ENCODE results near the gene C8G. TPM values are rescaled to one million over a fixed set of nuclear protein-coding genes. Genes with fewer than 3 reads are reported as not detected.

Gene C8G
- total RNA-seq, 1 donor from 2014 or later, result 2.2 TPM

DNA sequence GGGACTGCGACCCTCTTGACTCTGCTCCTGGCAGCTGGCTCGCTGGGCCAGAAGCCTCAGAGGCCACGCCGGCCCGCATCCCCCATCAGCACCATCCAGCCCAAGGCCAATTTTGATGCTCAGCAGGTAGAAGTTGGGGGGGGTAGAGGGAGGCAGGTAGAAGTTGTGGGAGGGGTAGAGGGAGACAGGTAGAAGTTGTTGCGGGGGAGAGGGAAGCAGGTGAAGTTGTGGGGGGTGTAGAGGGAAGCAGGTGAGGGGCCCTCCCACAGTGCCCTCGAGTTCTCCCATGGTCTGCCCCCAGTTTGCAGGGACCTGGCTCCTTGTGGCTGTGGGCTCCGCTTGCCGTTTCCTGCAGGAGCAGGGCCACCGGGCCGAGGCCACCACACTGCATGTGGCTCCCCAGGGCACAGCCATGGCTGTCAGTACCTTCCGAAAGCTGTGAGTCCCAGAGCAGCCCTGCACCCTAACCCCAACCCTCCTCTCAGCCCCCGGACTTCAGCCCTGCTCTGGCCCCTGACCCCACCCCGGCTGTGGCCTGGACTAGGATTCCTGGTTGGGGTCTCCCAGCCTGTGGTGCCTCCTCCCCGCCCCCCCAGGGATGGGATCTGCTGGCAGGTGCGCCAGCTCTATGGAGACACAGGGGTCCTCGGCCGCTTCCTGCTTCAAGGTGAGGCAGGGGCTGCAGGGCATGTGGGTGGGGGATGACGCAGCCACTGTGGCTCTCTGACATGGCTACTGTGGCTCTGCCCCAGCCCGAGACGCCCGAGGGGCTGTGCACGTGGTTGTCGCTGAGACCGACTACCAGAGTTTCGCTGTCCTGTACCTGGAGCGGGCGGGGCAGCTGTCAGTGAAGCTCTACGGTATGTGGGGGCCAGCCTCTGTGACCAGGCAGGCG is 537 bp downstream of the C8G start:
- TF ChIP-seq, protein P1, sequence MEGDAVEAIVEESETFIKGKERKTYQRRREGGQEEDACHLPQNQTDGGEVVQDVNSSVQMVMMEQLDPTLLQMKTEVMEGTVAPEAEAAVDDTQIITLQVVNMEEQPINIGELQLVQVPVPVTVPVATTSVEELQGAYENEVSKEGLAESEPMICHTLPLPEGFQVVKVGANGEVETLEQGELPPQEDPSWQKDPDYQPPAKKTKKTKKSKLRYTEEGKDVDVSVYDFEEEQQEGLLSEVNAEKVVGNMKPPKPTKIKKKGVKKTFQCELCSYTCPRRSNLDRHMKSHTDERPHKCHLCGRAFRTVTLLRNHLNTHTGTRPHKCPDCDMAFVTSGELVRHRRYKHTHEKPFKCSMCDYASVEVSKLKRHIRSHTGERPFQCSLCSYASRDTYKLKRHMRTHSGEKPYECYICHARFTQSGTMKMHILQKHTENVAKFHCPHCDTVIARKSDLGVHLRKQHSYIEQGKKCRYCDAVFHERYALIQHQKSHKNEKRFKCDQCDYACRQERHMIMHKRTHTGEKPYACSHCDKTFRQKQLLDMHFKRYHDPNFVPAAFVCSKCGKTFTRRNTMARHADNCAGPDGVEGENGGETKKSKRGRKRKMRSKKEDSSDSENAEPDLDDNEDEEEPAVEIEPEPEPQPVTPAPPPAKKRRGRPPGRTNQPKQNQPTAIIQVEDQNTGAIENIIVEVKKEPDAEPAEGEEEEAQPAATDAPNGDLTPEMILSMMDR (IDR thresholded peaks at IDR 0.05), result no peak
- Mint-ChIP-seq H3K4me3 (ENCODE audit: unreplicated experiment) (no peak overlapping the region), H3K27me3 (ENCODE audit: low read depth) (no peaks in the 10 kb centered on the region), H3K36me3 (ENCODE audit: low read depth) (peaks cover 5% of the 10 kb centered on the region), H3K4me1 (ENCODE audit: low read depth) (peaks cover 12% of the 10 kb centered on the region), H3K9me3 (ENCODE audit: low read depth) (no peaks in the 10 kb centered on the region), H3K27ac (ENCODE audit: unreplicated experiment) (no peak overlapping the region)
- peak; percentile 86 for DNase-seq (ENCODE audit: low spot score)

DNA sequence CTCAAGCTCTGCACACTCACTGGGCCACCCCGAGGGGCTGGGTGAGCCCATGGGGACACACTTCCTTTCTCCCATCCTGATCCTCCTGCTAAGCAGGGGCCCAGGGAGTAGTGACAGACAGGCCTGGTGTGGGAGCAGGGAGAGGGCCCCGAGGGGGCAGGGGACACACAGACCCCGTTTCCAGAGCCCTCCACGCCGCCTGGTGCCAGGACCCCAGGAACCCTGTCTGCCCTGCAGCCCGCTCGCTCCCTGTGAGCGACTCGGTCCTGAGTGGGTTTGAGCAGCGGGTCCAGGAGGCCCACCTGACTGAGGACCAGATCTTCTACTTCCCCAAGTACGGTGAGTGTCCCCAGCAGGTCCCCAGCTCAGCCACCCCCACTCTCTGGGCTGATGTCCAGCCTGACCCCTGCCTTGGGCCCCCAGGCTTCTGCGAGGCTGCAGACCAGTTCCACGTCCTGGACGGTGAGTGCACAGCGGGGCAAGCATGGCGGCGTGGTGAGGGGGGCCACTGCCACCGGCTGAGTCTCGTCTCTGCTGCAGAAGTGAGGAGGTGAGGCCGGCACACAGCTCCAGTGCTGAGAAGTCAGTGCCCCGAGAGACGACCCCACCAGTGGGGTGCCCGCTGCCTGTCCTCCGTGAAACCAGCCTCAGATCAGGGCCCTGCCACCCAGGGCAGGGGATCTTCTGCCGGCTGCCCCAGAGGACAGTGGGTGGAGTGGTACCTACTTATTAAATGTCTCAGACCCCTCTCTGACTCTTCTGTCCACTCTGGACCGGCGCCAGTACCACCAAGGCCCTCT is 1.4 kb downstream of the C8G start:
- H3K27ac Mint-ChIP-seq (ENCODE audit: unreplicated experiment), result no peak overlapping the region
- H3K27me3 Mint-ChIP-seq (ENCODE audit: low read depth), result no peaks in the 10 kb centered on the region
- H3K36me3 Mint-ChIP-seq (ENCODE audit: low read depth), result peaks cover 2% of the 10 kb centered on the region
- DNase-seq (ENCODE audit: low spot score), result no peak
- TF ChIP-seq, protein P1 (IDR thresholded peaks at IDR 0.05), result no peak
- no peak overlapping the region for H3K4me3 Mint-ChIP-seq (ENCODE audit: unreplicated experiment)
- H3K4me1 Mint-ChIP-seq (ENCODE audit: low read depth), result peaks cover 12% of the 10 kb centered on the region
- H3K9me3 Mint-ChIP-seq (ENCODE audit: low read depth), result no peaks in the 10 kb centered on the region

DNA sequence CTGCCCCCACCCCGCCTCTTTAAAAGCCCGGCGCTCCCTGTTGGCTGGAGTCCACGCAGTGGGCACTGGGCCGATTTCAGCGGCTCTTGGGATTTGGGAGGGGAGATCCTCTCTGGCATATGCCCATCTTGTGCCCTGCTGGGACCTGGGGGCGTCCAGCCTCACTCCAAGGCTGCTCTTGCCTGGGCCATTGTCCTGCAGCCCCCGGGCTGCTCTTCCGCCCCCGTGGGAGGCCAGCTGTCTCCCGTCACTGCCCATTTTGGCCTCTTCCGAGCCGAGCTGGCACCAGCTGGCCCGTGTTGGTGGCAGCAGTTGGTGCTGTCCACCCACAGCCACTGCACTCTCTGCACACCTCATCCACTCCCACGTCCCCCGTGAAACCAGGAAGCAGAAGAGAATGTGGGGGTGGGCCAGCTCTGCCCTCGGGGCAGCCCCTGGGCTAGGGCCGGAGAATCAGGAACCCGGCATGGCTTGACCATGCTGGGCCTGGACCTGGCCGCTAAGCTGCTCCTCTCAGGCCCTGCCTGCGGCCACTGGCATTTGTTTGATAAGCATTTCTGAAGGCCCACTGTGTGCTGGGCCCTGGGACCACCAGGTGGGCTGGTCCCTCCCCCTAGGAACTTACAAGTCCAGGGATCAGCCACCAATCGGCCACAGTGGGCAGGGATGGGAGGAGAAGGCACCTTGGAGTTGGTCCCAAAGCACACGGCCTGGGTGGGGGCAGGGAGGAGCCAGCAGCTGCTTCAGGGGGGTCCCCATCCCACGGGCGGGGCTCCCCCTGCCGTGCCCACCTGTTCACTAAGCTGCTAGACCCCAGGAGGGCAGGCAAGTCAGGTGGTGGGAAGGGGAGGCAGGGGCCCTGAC is 2.2 kb downstream of the C8G start:
- Mint-ChIP-seq H3K4me1 (ENCODE audit: low read depth) (peaks cover 12% of the 10 kb centered on the region), H3K36me3 (ENCODE audit: low read depth) (no peaks in the 10 kb centered on the region), H3K4me3 (ENCODE audit: unreplicated experiment) (no peak overlapping the region), H3K9me3 (ENCODE audit: low read depth) (no peaks in the 10 kb centered on the region), H3K27me3 (ENCODE audit: low read depth) (no peaks in the 10 kb centered on the region), H3K27ac (ENCODE audit: unreplicated experiment) (no peak overlapping the region)
- DNase-seq (ENCODE audit: low spot score), result no peak
- TF ChIP-seq, protein P1 (IDR thresholded peaks at IDR 0.05), result no peak

DNA sequence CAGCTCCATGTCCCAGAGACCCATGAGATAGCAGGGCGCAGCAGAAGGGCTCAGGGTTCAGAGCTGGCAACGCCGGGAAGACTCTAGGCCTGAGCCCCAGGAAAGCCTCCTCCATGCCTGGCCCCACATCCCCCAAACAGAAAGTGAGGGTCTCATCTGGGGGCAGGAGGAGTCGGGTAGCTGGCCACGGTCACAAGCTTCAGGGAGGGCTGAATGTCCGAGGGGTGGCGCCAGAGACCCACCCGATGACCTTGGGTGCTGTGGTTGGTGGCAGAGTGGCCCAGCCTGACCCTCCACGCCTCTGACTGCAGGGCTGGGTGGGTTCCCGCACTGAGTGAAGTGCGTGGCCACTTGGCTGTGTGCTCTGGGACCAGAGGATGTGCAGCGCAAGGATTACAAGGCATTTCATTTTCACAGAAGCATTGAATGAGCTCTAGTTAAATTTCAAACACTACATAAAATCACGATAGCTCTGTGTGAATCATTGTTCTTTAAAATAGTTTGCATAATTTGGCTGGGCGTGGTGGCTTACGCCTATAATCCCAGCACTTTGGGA is 3.0 kb downstream of the C8G start:
- H3K9me3 Mint-ChIP-seq (ENCODE audit: low read depth), result no peaks in the 10 kb centered on the region
- H3K27ac Mint-ChIP-seq (ENCODE audit: unreplicated experiment), result no peak overlapping the region
- H3K27me3 Mint-ChIP-seq (ENCODE audit: low read depth), result no peaks in the 10 kb centered on the region
- peaks cover 12% of the 10 kb centered on the region for H3K4me1 Mint-ChIP-seq (ENCODE audit: low read depth)
- TF ChIP-seq, protein P1 (IDR thresholded peaks at IDR 0.05), result peak; percentile 71
- no peak overlapping the region for H3K4me3 Mint-ChIP-seq (ENCODE audit: unreplicated experiment)
- no peak for DNase-seq (ENCODE audit: low spot score)
- H3K36me3 Mint-ChIP-seq (ENCODE audit: low read depth), result no peaks in the 10 kb centered on the region
